ENCODE data around the gene CASZ1.

DNA sequence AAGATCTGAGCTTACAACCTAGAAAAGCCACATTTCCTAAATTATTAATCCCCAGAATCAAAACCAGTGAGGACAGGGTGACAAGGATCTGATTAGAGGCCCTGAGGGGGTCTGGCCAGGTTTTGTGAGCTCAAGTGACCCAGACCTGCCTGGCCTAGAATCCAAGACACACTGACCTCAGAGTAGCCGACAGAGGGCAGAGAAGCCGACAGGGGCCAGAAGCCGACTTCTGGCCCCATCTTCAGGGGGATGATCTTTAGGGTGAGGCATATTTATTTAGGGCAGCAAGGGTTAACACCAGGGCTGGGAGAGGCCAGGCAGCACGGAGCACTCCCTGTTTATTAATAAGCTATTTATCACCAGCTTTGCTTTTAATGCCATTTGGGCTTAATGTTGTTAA is 45.3 kb downstream of the CASZ1 start:
- TF ChIP-seq POLR2A (IDR thresholded peaks at IDR 0.05), result no peak
- no peak for TF ChIP-seq CTCF (IDR thresholded peaks at IDR 0.05)

Data from esophagus squamous epithelium (tissue), 4 donors.